SK-N-SH treated with all-trans-retinoic acid at 6 μM for 48 hours (cell line): ENCODE measurements around the gene SEC14L1.

ENCODE experiments used
- ATAC-seq: fragments of 200-7000 bp; cut with Tn5 transposase; 3 replicates; pipeline ENCODE4 v1.9.1; 2020; ENCODE audit warnings: mild to moderate bottlenecking, moderate library complexity
- ARNTL ChIP-seq: fragments of 450-650 bp; formaldehyde crosslinking; IDR thresholded peaks from 2 replicates; pipeline ENCODE4 v1.5.0; 2020; ENCODE audit warnings: low read depth, mild to moderate bottlenecking, moderate library complexity, borderline replicate concordance
- BACH2 ChIP-seq: fragments of 250-450 bp; sonication (Bioruptor Pico); IDR thresholded peaks from 2 replicates; pipeline ENCODE4 v1.9.0; 2021; ENCODE audit warnings: mild to moderate bottlenecking, borderline replicate concordance
- CREB5 ChIP-seq: fragments of 250-450 bp; sonication (Bioruptor Pico); IDR thresholded peaks from 2 replicates; pipeline ENCODE4 v1.5.1; 2020; ENCODE audit warnings: low read depth, mild to moderate bottlenecking, moderate library complexity
- CSDC2 ChIP-seq: fragments of 250-450 bp; sonication (Bioruptor Pico); IDR thresholded peaks from 2 replicates; pipeline ENCODE4 v1.5.0; 2020; ENCODE audit warnings: mild to moderate bottlenecking, moderate library complexity
- CSRNP3 ChIP-seq: fragments of 250-450 bp; sonication (Bioruptor Pico); IDR thresholded peaks from 2 replicates; pipeline ENCODE4 v1.5.1; 2021; ENCODE audit warnings: mild to moderate bottlenecking, moderate library complexity
- ESRRG ChIP-seq: fragments of 250-450 bp; sonication (Bioruptor Pico); IDR thresholded peaks from 2 replicates; pipeline ENCODE4 v1.6.1; 2021; ENCODE audit warnings: mild to moderate bottlenecking
- GLIS3 ChIP-seq: fragments of 250-450 bp; sonication (Bioruptor Pico); IDR thresholded peaks from 2 replicates; pipeline ENCODE4 v1.5.0; 2020; ENCODE audit warnings: mild to moderate bottlenecking, moderate library complexity
- ISL1 ChIP-seq: fragments of 250-450 bp; sonication (Bioruptor Pico); IDR thresholded peaks from 2 replicates; pipeline ENCODE4 v2.1.2; 2022; ENCODE audit warnings: mild to moderate bottlenecking, moderate library complexity
- OSR1 ChIP-seq: fragments of 250-450 bp; sonication (Bioruptor Pico); IDR thresholded peaks from 2 replicates; pipeline ENCODE4 v1.8.0; 2022; ENCODE audit warnings: moderate library complexity, mild to moderate bottlenecking, inconsistent platforms
- POU6F1 ChIP-seq: fragments of 250-450 bp; sonication (Bioruptor Pico); IDR thresholded peaks from 2 replicates; pipeline ENCODE4 v1.8.0; 2021; ENCODE audit warnings: low read depth, mild to moderate bottlenecking, moderate library complexity, borderline replicate concordance
- PPARA ChIP-seq: fragments of 250-450 bp; sonication (Bioruptor Pico); IDR thresholded peaks from 2 replicates; pipeline ENCODE4 v1.5.0; 2020; ENCODE audit warnings: mild to moderate bottlenecking, borderline replicate concordance
- RARB ChIP-seq: fragments of 250-450 bp; sonication (Bioruptor Pico); IDR thresholded peaks from 2 replicates; pipeline ENCODE4 v1.8.0; 2021; ENCODE audit warnings: mild to moderate bottlenecking, moderate library complexity
- SNAI2 ChIP-seq: fragments of 250-450 bp; sonication (Bioruptor Pico); IDR thresholded peaks from 2 replicates; pipeline ENCODE4 v1.5.0; 2020; ENCODE audit warnings: mild to moderate bottlenecking, moderate library complexity
- TCF4 ChIP-seq: fragments of 250-450 bp; sonication (Bioruptor Pico); IDR thresholded peaks from 2 replicates; pipeline ENCODE4 v1.8.0; 2021; ENCODE audit warnings: mild to moderate bottlenecking, moderate library complexity, borderline replicate concordance
- TOX ChIP-seq: fragments of 250-450 bp; sonication (Bioruptor Pico); IDR thresholded peaks from 2 replicates; pipeline ENCODE4 v1.8.0; 2021; ENCODE audit warnings: mild to moderate bottlenecking, moderate library complexity, borderline replicate concordance
- ZC3H10 ChIP-seq: fragments of 250-450 bp; sonication (Bioruptor Pico); IDR thresholded peaks from 2 replicates; pipeline ENCODE4 v1.5.1; 2021; ENCODE audit warnings: mild to moderate bottlenecking, moderate library complexity
- ZFP3 ChIP-seq: fragments of 250-450 bp; sonication (Bioruptor Pico); IDR thresholded peaks from 2 replicates; pipeline ENCODE4 v1.5.0; 2020; ENCODE audit warnings: mild to moderate bottlenecking, moderate library complexity
- ZFP30 ChIP-seq: fragments of 450-650 bp; formaldehyde crosslinking; IDR thresholded peaks from 2 replicates; pipeline ENCODE4 v1.5.0; 2022; ENCODE audit warnings: mild to moderate bottlenecking, moderate library complexity
- ZNF565 ChIP-seq: fragments of 450-650 bp; formaldehyde crosslinking; conservative IDR thresholded peaks from 2 replicates; pipeline ENCODE4 v1.5.0; 2020; ENCODE audit warnings: low read depth, mild to moderate bottlenecking, moderate library complexity
- ZNF70 ChIP-seq: fragments of 450-650 bp; formaldehyde crosslinking; IDR thresholded peaks from 2 replicates; pipeline ENCODE4 v1.5.0; 2020; ENCODE audit warnings: mild to moderate bottlenecking, moderate library complexity
- ZNF8 ChIP-seq: fragments of 450-650 bp; formaldehyde crosslinking; IDR thresholded peaks from 2 replicates; pipeline ENCODE4 v1.5.0; 2020; ENCODE audit warnings: mild to moderate bottlenecking, moderate library complexity
- TF ChIP-seq, protein P1 (sequence below): fragments of 250-450 bp; sonication (Bioruptor Pico); IDR thresholded peaks from 2 replicates; pipeline ENCODE4 v1.8.0; 2020; ENCODE audit warnings: mild to moderate bottlenecking, moderate library complexity, borderline replicate concordance

SEC14L1 gene

DNA sequence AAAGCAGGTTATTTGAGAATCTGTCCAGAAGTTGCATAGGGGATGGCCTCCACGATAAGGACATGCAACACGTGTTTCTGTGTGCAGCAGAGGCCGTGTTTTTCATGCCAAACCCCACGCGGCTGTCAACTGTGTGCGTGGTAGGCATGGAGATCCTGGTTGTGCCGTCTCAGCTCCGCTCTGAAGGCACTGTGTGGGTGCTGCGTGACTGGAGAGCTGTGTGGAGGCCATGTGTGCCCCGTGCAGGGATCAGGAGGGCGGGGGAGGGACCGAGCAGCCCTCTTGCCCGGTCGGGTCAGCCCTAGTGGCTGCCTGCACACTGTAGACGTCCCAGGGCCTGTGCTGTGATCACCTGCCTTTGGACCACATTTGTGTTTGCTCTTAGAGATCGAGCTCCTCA is 74.5 kb downstream of the SEC14L1 start (continued):
- TF ChIP-seq ZC3H10 (no peak), BACH2 (no peak)

DNA sequence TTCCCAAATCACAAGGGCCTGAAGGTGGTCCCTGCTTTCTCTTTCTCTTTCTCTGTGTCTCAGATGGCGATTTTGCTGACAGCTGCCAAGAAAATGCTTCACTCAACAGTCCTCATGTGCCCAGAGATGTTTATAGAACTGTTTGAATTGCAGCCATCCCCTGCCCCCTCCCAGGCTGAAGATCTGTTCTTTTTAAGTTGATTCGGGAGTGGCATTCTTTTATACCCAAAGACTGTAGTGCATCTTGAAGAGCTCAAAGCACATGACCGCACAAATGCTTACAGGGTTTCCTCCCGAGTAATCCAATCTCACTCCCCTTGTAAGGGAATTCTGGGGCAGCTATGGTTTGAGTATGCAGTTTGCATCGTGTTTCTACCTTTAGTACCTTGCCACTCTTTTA is 75.7 kb downstream of the SEC14L1 start:
- no peak for TF ChIP-seq ZNF70 (CRISPR knock-in tag)
- no peak for TF ChIP-seq CSDC2 (CRISPR knock-in tag)
- no peak for TF ChIP-seq OSR1 (CRISPR knock-in tag)
- no peak for TF ChIP-seq ARNTL
- no peak for TF ChIP-seq GLIS3 (CRISPR knock-in tag)
- no peak for TF ChIP-seq ZNF565 (CRISPR knock-in tag)
- TF ChIP-seq TCF4 (CRISPR knock-in tag), result no peak
- TF ChIP-seq CREB5, result no peak
- no peak for ATAC-seq

- TF ChIP-seq PPARA (CRISPR knock-in tag), result no peak
- TF ChIP-seq ZFP30, result no peak
- TF ChIP-seq ZFP3 (CRISPR knock-in tag), result no peak
- no peak for TF ChIP-seq RARB
- no peak for TF ChIP-seq ISL1 (CRISPR knock-in tag)
- TF ChIP-seq CSRNP3 (CRISPR knock-in tag), result no peak
- TF ChIP-seq, protein P1, sequence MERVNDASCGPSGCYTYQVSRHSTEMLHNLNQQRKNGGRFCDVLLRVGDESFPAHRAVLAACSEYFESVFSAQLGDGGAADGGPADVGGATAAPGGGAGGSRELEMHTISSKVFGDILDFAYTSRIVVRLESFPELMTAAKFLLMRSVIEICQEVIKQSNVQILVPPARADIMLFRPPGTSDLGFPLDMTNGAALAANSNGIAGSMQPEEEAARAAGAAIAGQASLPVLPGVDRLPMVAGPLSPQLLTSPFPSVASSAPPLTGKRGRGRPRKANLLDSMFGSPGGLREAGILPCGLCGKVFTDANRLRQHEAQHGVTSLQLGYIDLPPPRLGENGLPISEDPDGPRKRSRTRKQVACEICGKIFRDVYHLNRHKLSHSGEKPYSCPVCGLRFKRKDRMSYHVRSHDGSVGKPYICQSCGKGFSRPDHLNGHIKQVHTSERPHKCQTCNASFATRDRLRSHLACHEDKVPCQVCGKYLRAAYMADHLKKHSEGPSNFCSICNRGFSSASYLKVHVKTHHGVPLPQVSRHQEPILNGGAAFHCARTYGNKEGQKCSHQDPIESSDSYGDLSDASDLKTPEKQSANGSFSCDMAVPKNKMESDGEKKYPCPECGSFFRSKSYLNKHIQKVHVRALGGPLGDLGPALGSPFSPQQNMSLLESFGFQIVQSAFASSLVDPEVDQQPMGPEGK (CRISPR knock-in tag), result no peak
- TF ChIP-seq POU6F1 (CRISPR knock-in tag), result no peak
- no peak for TF ChIP-seq ZNF565 (CRISPR knock-in tag)
- TF ChIP-seq CSDC2 (CRISPR knock-in tag), result no peak
- TF ChIP-seq TCF4 (CRISPR knock-in tag), result no peak
- no peak for TF ChIP-seq ZNF8 (CRISPR knock-in tag)
- no peak for TF ChIP-seq ESRRG (CRISPR knock-in tag)
- no peak for TF ChIP-seq GLIS3 (CRISPR knock-in tag)
- no peak for TF ChIP-seq TOX (CRISPR knock-in tag)
- no peak for TF ChIP-seq CREB5
- no peak for TF ChIP-seq OSR1 (CRISPR knock-in tag)
- TF ChIP-seq ZNF70 (CRISPR knock-in tag), result no peak
- TF ChIP-seq BACH2, result no peak
- no peak for TF ChIP-seq ARNTL
- no peak for ATAC-seq
Measured at GRCh38 chr17:77217123-77217522, 76.4 kb downstream of the SEC14L1 start.

GRCh38 chr17:77217566-77217965 is 76.8 kb downstream of the SEC14L1 start:
- ATAC-seq, result no peak
- no peak for TF ChIP-seq GLIS3 (CRISPR knock-in tag)
- TF ChIP-seq ZNF70 (CRISPR knock-in tag), result no peak
- TF ChIP-seq ZNF565 (CRISPR knock-in tag), result no peak
- no peak for TF ChIP-seq CREB5
- no peak for TF ChIP-seq RARB
- TF ChIP-seq, protein P1 (CRISPR knock-in tag), result no peak
- no peak for TF ChIP-seq ZC3H10
- no peak for TF ChIP-seq SNAI2 (CRISPR knock-in tag)
- TF ChIP-seq ISL1 (CRISPR knock-in tag), result no peak
- no peak for TF ChIP-seq POU6F1 (CRISPR knock-in tag)
- TF ChIP-seq BACH2, result no peak
